ENCODE measurements around the gene ZNF70.

Gene ZNF70

GRCh38 chr22:23783265-23784150 lies 32.6 kb upstream of the ZNF70 start:
- no peak overlapping the region for H3K4me3 ChIP-seq (ENCODE audit: control insufficient read depth, low read depth, low read length)
- no peak for DNase-seq (ENCODE audit: low read depth)
- TF ChIP-seq CTCF (IDR thresholded peaks at IDR 0.05; ENCODE audit: control insufficient read depth, insufficient read depth, low read depth, low read length, missing control alignments): no peak

- no peak for TF ChIP-seq CTCF (IDR thresholded peaks at IDR 0.05; ENCODE audit: control insufficient read depth, insufficient read depth, low read depth, low read length, missing control alignments)
- no peak for DNase-seq (ENCODE audit: low read depth)
- H3K4me3 ChIP-seq (ENCODE audit: control insufficient read depth, low read depth, low read length): no peak overlapping the region
Observed at GRCh38 chr22:23782703-23783102, 31.8 kb upstream of the ZNF70 start.

- no peak for TF ChIP-seq CTCF (IDR thresholded peaks at IDR 0.05; ENCODE audit: control insufficient read depth, insufficient read depth, low read depth, low read length, missing control alignments)
- no peak for DNase-seq (ENCODE audit: low read depth)
- H3K4me3 ChIP-seq (ENCODE audit: control insufficient read depth, low read depth, low read length): no peak overlapping the region
Observed at GRCh38 chr22:23782252-23782651, 31.3 kb upstream of the ZNF70 start.

- H3K4me3 ChIP-seq (ENCODE audit: control insufficient read depth, low read depth, low read length): no peak overlapping the region
- no peak for DNase-seq (ENCODE audit: low read depth)
- TF ChIP-seq CTCF (IDR thresholded peaks at IDR 0.05; ENCODE audit: control insufficient read depth, insufficient read depth, low read depth, low read length, missing control alignments): no peak
Observed at GRCh38 chr22:23781511-23782183, 30.7 kb upstream of the ZNF70 start.

GRCh38 chr22:23781065-23781464 lies 30.2 kb upstream of the ZNF70 start:
- TF ChIP-seq CTCF (IDR thresholded peaks at IDR 0.05; ENCODE audit: control insufficient read depth, insufficient read depth, low read depth, low read length, missing control alignments): no peak
- no peak for DNase-seq (ENCODE audit: low read depth)
- no peak overlapping the region for H3K4me3 ChIP-seq (ENCODE audit: control insufficient read depth, low read depth, low read length)

- no peak overlapping the region for H3K4me3 ChIP-seq (ENCODE audit: control insufficient read depth, low read depth, low read length)
- no peak for TF ChIP-seq CTCF (IDR thresholded peaks at IDR 0.05; ENCODE audit: control insufficient read depth, insufficient read depth, low read depth, low read length, missing control alignments)
- no peak for DNase-seq (ENCODE audit: low read depth)
Observed at GRCh38 chr22:23780146-23780748, 29.3 kb upstream of the ZNF70 start.
